Activated CD8-positive, alpha-beta memory T cell treated with anti-CD3 and anti-CD28 coated beads, Interleukin-2, amount 10 ng/mL, durations not matched to agents 7 days and 5 days (primary cell): Measurements from ENCODE around the gene DEPP1. TPM values are rescaled to one million over a fixed set of nuclear protein-coding genes. Genes with fewer than 3 reads are reported as not detected.

Source experiments
- ATAC-seq: fragments of 150-1000 bp; cut with Tn5 transposase; one replicate; pipeline ENCODE4 v1.10.0; 2021; ENCODE audit warnings: moderate library complexity
- CTCF ChIA-PET: fragments of 350-600 bp; sonication (Branson Sonifier 250); formaldehyde crosslinking; loops from one replicate; lab custom pipeline; 2021; ENCODE audit warnings: antibody characterized with exemption; lab: Charles Lee
- DNase-seq: peaks from one replicate; pipeline ENCODE4 v3.0.0-alpha.2; 2020
- H3K27ac Mint-ChIP-seq: one replicate; pipeline ENCODE4 v1.8.0; 2021; ENCODE audit warnings: mild to moderate bottlenecking, mixed read lengths
- H3K27me3 Mint-ChIP-seq: one replicate; pipeline ENCODE4 v1.8.0; 2021; ENCODE audit warnings: mixed read lengths
- H3K36me3 Mint-ChIP-seq: one replicate; pipeline ENCODE4 v1.8.0; 2021; ENCODE audit warnings: mild to moderate bottlenecking, mixed read lengths
- H3K4me1 Mint-ChIP-seq: one replicate; pipeline ENCODE4 v1.8.0; 2021; ENCODE audit warnings: mixed read lengths
- H3K4me3 Mint-ChIP-seq: one replicate; pipeline ENCODE4 v1.8.0; 2021; ENCODE audit warnings: mild to moderate bottlenecking, moderate library complexity, mixed read lengths
- H3K9me3 Mint-ChIP-seq: one replicate; pipeline ENCODE4 v1.8.0; 2022; ENCODE audit warnings: low read depth, mixed read lengths
- total RNA-seq, 2 experiments: library from RNA; stranded (reverse); gene quantifications; one replicate each; pipeline ENCODE4 v1.2.3, GENCODE V29; 2021

The DEPP1 gene
- total RNA-seq, 2 experiments from 2014 or later: 0.37 TPM; not detected in 1

DNA sequence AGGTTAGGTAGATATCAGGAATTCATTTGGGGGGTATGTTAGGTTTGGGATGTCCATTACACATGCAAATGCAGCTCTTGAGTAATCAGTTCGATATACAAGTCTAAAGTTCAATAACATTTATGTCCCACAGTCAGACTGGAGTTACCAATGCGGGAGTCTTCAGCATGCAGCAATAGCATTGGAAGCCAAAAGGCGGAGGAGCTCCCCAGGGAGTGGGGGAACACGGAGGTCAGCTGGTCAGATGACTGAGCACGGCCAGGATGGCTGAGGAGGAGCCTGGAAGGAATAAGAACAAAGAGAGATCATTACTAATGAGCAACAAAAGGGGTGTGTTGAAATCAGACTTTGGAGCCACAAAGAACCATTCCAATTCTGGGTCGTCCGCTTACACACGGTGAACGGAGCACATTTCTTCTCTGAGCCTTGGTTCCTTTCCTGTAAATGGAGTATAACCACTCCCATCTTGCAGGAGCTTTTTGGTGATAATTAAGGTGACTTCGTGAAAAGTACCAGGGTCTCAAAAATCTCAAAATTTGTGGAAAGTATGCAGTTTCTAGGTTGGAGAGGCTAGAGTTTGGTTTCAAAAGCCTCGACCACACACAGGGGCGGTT, 21.6 kb upstream of the DEPP1 start:
- DNase-seq: no peak
- Mint-ChIP-seq H3K36me3 (peaks cover 33% of the 10 kb centered on the region), H3K27ac (peak overlapping the region; percentile 95), H3K9me3 (peaks cover 17% of the 10 kb centered on the region), H3K4me3 (peak overlapping the region; percentile 88), H3K4me1 (peaks cover 53% of the 10 kb centered on the region), H3K27me3 (no peaks in the 10 kb centered on the region)
- peak; percentile 2 for ATAC-seq
- CTCF ChIA-PET: interaction anchor here (0.7 to 1.1 kb wide), 2 partner anchors 27 to 67 kb away, joined by 3 to 4 read pairs; no protein-coding TSS in a partner anchor

DNA sequence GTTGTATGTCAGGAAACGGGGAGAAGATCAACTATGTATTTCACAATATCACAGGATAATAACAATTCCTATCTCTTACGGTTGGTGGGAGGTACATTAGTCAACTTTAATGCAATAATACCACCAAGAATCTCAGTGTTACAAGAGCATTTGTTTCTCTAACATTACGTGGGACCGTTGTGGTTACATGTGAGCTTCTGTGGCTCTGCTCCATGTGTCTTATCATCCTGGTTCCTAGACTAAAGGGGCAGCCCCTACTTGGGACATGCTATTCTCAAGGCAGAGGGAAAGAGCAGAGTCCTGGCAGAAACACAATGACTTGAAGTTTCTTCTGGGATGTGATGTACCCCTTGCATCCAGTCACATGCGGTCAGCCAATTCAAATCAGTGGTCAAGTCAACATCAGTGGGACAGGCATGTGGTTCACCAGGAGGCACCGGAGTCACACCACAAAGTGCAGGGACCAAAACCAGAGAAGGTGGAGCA, 19.6 kb upstream of the DEPP1 start:
- Mint-ChIP-seq H3K4me3 (no peak overlapping the region), H3K36me3 (peaks cover 13% of the 10 kb centered on the region), H3K27ac (no peak overlapping the region), H3K27me3 (no peaks in the 10 kb centered on the region), H3K4me1 (peaks cover 53% of the 10 kb centered on the region), H3K9me3 (peaks cover 5% of the 10 kb centered on the region)
- peak; percentile 38 for DNase-seq
- ATAC-seq: no peak
- CTCF ChIA-PET: no interaction called here

DNA sequence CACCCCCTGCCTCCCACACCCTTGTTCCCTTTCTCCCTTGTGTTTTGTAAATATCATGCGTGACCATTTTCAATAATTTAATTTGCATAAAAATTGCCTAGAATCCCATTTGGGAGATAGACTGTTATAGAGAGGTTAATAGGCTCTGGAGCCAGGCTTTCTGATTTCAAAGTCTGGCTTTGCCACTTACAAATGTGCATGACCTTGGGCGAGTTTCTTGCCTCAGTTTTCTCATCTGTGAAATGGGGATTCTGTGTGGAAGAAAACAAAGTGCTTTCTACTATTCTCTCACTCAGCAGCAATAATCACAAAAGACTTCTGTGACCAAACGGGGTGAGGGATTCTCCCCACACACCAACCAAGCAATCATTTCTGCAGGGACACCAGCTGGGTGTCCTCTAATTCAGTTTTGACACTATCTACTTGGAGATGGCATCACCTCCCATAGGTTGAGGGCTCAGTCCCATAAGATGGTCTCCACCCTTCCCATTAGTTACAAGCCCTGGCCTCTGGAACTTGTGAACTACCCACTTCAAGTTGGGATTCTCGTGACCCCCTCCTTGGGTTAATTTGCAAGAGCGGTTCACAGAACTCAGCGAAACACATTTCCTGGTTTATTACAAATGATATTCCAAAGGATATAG, 18.6 kb upstream of the DEPP1 start:
- peaks cover 46% of the 10 kb centered on the region for H3K4me1 Mint-ChIP-seq
- H3K4me3 Mint-ChIP-seq: no peak overlapping the region
- H3K27me3 Mint-ChIP-seq: no peaks in the 10 kb centered on the region
- H3K9me3 Mint-ChIP-seq: no peaks in the 10 kb centered on the region
- CTCF ChIA-PET: no interaction called here
- H3K27ac Mint-ChIP-seq: no peak overlapping the region
- DNase-seq (no peak), ATAC-seq (no peak)
- H3K36me3 Mint-ChIP-seq: peaks cover 4% of the 10 kb centered on the region

DNA sequence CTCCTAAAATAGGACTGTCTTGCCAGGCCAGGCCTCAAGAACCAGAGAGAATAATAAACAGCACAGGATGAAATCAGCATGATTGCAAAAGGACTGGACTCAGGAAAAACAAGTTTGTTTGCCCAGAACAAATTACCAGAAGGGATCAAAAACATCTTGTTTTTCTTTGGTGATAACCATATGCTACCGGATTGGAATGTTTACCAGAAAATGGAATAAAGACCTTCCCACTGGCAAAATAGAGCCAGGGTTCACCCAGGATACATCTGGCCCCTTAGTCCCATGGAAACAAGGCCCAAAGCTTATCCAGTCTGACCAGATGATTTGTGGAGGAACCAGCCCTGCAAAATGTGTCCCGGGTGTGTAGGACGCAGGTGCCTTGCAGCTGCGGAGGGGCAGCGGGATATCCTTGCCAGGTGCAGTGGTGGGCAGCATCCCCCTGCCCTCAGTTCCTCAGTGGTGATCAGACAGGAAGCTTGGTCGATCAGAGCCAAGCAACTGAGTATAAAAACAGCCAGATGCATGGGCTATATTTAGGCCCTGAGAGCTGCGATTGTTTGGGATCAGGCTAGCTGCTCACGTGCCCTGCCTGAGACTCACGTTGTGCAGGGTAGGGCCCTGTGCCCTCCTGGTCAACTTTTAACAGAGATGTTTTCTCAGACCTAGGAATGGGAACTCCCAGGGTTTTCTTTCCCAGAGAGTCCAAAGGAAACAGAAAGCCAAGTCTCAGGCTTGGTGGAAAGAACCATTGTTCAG, 17.5 kb upstream of the DEPP1 start:
- no peak for ATAC-seq
- no peak for DNase-seq
- no peak overlapping the region for H3K4me3 Mint-ChIP-seq
- H3K27me3 Mint-ChIP-seq: no peaks in the 10 kb centered on the region
- no peaks in the 10 kb centered on the region for H3K9me3 Mint-ChIP-seq
- CTCF ChIA-PET: interaction anchor here (0.7 to 1.2 kb wide), 4 partner anchors 7 to 63 kb away, joined by 3 to 4 read pairs (median 3); no protein-coding TSS in a partner anchor
- peaks cover 43% of the 10 kb centered on the region for H3K4me1 Mint-ChIP-seq
- H3K27ac Mint-ChIP-seq: peak overlapping the region; percentile 59
- peaks cover 1% of the 10 kb centered on the region for H3K36me3 Mint-ChIP-seq

DNA sequence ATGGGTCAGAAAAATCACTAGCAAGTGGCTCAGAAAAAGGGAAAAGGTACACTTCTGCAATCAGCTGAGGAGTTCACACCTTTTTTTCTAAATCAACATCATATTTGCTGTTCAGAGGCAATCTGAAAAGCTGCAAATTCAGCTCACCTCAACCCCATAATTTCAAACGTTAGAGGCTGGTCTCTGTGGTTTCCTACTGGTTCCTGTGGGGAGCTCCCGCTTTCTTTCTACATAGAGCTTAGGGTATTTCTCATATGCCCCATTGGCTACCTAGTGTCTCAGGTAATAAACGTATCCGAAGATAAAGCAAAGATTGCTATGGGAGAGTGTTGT, 16.9 kb upstream of the DEPP1 start:
- Mint-ChIP-seq H3K4me3 (no peak overlapping the region), H3K36me3 (peaks cover 1% of the 10 kb centered on the region), H3K9me3 (no peaks in the 10 kb centered on the region), H3K27me3 (no peaks in the 10 kb centered on the region), H3K4me1 (peaks cover 41% of the 10 kb centered on the region), H3K27ac (peak overlapping the region; percentile 59)
- peak; percentile 48 for DNase-seq
- ATAC-seq: no peak
- CTCF ChIA-PET: interaction anchor here (0.7 to 1.2 kb wide), 4 partner anchors 8 to 63 kb away, joined by 3 to 4 read pairs (median 3); no protein-coding TSS in a partner anchor

DNA sequence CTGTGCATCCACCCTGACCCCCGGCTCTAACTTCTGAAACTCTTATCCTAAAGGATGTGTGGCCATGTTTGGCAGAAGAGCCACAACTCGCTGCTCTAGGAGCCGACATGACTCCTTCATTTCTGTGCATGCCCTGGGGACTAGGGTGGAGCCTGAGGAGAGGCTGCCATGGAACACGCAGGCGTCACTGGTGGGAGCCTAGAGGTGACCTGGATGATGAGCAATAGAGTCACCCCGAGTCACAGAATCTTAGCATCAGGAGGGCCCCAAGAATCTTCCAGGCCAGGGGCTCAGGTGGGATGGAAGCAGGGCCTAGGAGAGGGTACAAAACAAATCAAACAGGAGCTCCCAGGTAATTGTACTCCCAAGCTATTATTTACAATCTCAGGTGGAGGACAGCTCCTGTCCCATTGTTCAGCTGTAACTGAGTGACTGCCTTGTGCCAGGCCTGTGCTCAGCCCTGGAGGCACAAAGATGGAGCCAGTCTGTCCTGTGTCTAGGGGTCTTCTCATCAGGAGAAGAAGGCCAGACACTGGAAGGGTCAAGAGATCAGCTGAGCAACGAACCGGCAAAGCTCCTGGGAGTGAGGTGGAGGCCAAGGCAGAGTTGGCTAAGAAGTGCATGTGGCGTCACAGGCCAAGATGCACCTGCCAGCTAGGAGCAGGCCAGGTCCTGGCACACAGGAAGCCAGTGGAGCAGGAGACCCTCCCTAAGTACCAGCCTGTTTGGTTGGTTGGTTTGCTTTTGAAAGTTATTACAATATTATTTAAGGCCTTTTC, 16.3 kb upstream of the DEPP1 start:
- Mint-ChIP-seq H3K9me3 (no peaks in the 10 kb centered on the region), H3K4me1 (peaks cover 35% of the 10 kb centered on the region), H3K27ac (peak overlapping the region; percentile 31), H3K4me3 (no peak overlapping the region), H3K36me3 (peaks cover 1% of the 10 kb centered on the region), H3K27me3 (no peaks in the 10 kb centered on the region)
- CTCF ChIA-PET: interaction anchor here (0.7 to 1.2 kb wide), 2 partner anchors 9 to 19 kb away, joined by 3 read pairs; no protein-coding TSS in a partner anchor
- ATAC-seq: no peak
- DNase-seq: no peak

DNA sequence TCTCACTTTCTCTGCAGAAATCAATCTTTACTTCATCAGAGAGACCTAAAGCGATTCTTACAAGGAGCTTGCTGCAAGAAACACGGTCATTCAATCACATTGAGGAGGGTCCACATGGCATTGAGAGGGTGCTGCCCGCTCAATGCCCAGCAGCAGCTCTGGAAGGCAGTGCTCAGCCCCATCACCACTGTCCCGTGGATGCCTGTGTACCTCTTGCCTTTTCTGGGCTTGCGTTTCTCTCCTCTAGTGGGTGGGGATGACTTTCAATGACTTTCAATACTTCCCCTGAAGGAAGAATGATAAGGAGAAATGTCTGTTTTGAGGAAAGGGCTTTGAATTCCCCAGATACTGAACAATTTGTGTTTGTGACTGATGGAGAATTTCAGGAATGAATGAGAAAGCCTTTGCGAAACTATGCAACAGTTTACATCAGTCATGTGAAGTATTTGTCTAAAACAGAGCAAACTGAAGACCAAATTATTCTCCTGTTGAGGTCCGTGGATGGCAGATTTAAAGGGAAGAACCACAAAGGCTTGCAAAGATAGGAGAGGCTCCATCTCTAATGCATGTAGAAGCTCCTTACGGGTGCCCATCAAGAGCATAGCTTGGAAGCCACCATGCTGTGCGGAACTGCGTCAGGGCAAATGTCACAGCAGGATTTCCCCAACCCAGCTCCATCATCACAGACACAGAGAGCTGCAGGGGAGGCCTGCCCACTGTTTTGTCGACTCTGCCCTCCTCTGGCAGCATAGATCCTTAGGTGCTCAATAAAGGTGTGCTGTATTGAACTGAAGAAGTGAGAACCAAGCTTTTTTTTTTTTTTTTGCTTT, 15.5 kb upstream of the DEPP1 start:
- H3K36me3 Mint-ChIP-seq: no peaks in the 10 kb centered on the region
- peaks cover 3% of the 10 kb centered on the region for H3K27me3 Mint-ChIP-seq
- H3K4me3 Mint-ChIP-seq: no peak overlapping the region
- H3K4me1 Mint-ChIP-seq: peaks cover 27% of the 10 kb centered on the region
- H3K27ac Mint-ChIP-seq: no peak overlapping the region
- CTCF ChIA-PET: interaction anchor here (0.7 kb wide), 1 partner anchor 18 kb away, joined by 3 read pairs; no protein-coding TSS in a partner anchor
- ATAC-seq: no peak
- no peaks in the 10 kb centered on the region for H3K9me3 Mint-ChIP-seq
- DNase-seq: no peak

DNA sequence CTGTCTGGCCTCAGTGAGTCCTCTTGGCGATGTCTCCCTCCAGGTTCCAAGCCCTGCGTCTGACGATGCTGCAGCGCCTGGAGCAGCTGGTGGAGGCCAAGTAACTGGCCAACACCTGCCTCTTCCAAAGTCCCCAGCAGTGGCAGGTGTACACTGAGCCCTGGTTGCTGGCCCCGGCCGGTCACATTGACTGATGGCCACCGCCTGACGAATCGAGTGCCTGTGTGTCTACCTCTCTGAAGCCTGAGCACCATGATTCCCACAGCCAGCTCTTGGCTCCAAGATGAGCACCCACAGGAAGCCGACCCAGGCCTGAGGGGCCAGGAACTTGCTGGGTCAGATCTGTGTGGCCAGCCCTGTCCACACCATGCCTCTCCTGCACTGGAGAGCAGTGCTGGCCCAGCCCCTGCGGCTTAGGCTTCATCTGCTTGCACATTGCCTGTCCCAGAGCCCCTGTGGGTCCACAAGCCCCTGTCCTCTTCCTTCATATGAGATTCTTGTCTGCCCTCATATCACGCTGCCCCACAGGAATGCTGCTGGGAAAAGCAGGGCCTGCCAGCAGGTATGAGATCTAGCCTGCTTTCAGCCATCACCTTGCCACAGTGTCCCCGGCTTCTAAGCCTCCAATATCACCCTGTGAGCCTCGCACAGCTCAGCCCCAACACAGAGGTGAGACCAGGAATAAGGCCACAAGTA, 14.8 kb upstream of the DEPP1 start:
- peaks cover 7% of the 10 kb centered on the region for H3K27me3 Mint-ChIP-seq
- no peaks in the 10 kb centered on the region for H3K9me3 Mint-ChIP-seq
- H3K27ac Mint-ChIP-seq: no peak overlapping the region
- no peaks in the 10 kb centered on the region for H3K36me3 Mint-ChIP-seq
- DNase-seq (no peak), ATAC-seq (no peak)
- H3K4me3 Mint-ChIP-seq: no peak overlapping the region
- H3K4me1 Mint-ChIP-seq: peaks cover 27% of the 10 kb centered on the region
- CTCF ChIA-PET: interaction anchor here (1.5 kb wide), 1 partner anchor 15 kb away, joined by 4 read pairs; no protein-coding TSS in a partner anchor

DNA sequence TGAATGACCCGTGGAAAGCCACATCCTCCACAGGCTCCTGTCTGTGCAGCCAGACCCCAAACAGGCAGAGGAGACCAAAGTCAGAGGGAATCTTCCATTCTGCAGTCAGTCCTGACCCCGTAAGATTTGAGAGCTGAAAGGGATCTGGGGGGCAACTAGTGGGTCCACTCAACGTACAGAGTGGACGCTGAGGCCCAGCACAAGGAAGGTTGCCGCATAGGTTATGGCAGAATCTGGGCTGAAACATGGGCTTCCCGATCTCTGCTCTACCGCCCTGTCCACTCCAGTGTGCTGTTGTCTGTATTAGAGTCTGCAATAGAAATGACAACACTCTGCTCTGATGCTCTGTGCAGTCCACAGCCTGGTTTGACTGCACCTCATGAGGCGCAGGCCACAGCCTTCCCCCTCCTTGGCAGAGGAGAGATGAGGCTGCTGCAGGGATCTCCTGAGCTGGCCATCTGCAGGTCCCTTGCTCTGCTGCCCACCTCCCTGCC, 14.2 kb upstream of the DEPP1 start:
- CTCF ChIA-PET: interaction anchor here (1.5 kb wide), 1 partner anchor 15 kb away, joined by 4 read pairs; no protein-coding TSS in a partner anchor
- Mint-ChIP-seq H3K4me1 (peaks cover 27% of the 10 kb centered on the region), H3K4me3 (no peak overlapping the region), H3K27me3 (peaks cover 9% of the 10 kb centered on the region), H3K36me3 (no peaks in the 10 kb centered on the region), H3K9me3 (no peaks in the 10 kb centered on the region), H3K27ac (no peak overlapping the region)
- no peak for DNase-seq
- ATAC-seq: no peak

DNA sequence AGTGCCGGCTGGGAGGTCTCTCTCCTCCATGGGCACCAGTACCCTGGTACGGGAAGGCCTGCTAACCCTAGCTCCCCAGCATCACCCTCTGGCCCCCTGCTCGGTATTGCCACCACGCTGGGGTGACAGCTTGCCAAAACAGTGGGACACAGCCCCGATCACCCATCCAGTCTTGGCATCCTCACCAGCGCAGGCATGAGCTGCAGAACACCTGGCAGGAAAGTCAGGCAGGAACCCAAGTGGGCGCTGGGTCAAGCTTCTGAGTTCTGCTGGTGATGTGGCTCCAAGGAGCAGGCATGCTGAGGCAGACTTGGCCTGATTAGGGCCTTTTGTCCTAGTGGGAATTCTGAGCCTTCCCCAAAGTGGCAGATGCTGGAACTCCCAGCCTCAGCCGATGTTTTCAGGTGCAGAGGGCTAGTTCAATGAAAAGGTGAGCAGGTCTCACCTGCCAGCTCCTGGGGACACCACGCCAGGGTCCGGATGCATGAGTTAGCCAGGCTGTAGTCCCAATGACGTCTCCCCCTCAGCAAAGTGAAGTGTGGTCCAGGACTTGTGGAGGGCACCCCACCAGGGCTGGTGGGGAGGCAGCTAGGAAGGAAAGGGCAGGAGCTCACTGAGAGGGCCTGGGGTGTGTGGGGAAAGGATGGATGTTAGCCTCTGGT, 13.6 kb upstream of the DEPP1 start:
- Mint-ChIP-seq H3K27me3 (peaks cover 9% of the 10 kb centered on the region), H3K36me3 (no peaks in the 10 kb centered on the region), H3K4me1 (peaks cover 26% of the 10 kb centered on the region), H3K4me3 (no peak overlapping the region), H3K27ac (no peak overlapping the region), H3K9me3 (no peaks in the 10 kb centered on the region)
- CTCF ChIA-PET: interaction anchor here (1.5 kb wide), 1 partner anchor 16 kb away, joined by 4 read pairs; no protein-coding TSS in a partner anchor
- peak; percentile 21 for DNase-seq
- ATAC-seq: no peak

DNA sequence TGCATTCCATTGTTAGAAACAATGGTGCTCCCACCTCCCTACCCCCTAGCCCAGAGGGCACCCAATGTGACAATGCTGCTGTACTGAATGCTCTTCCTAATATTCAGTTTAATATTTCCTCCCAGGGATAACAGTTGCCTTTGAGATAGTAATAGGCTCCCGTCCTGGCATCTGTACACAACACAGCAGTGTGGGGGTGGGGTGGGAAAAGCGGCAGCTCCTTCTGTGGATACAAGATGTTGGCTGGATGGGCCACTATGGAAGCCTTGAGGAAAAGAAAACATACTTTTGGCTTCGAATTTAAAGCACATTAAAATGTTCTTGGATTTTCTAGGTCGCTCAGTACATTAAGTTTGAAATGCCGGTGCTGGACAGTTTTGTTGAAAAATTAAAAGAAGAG, 13.0 kb upstream of the DEPP1 start:
- DNase-seq: no peak
- peaks cover 22% of the 10 kb centered on the region for H3K4me1 Mint-ChIP-seq
- CTCF ChIA-PET: interaction anchor here (1.5 kb wide), 1 partner anchor 16 kb away, joined by 4 read pairs; no protein-coding TSS in a partner anchor
- H3K4me3 Mint-ChIP-seq: no peak overlapping the region
- H3K36me3 Mint-ChIP-seq: no peaks in the 10 kb centered on the region
- H3K27me3 Mint-ChIP-seq: peaks cover 9% of the 10 kb centered on the region
- no peak overlapping the region for H3K27ac Mint-ChIP-seq
- no peaks in the 10 kb centered on the region for H3K9me3 Mint-ChIP-seq
- no peak for ATAC-seq
